IMR-90 (cell line): Measurements from ENCODE around the gene SSBP3. TPM values are rescaled to one million over a fixed set of nuclear protein-coding genes. Genes with fewer than 3 reads are reported as not detected.

ENCODE experiments used
- ATAC-seq: fragments of 200-7000 bp; cut with Tn5 transposase; 2 replicates; pipeline ENCODE4 v1.9.1; 2020; ENCODE audit warnings: low read depth, mild to moderate bottlenecking, moderate library complexity
- BruUV-seq: library from RNA; stranded (reverse); fragments of 400-500 nt; replicated peaks from 2 replicates; lab custom pipeline; 2021; lab: Mats Ljungman, UMichigan
- CTCF ChIA-PET: fragments of 300-600 bp; formaldehyde crosslinking; extraction: SDS; loops from one replicate; lab custom pipeline; 2021; ENCODE audit warnings: antibody characterized with exemption; lab: Yijun Ruan, JAX
- POLR2A ChIA-PET: fragments of 300-600 bp; sonication (Branson Sonifier 250); formaldehyde crosslinking; loops from one replicate; lab custom pipeline; 2022; ENCODE audit warnings: antibody characterized with exemption; ENCODE audit not compliant: unreplicated experiment; lab: Charles Lee
- DNase-seq: peaks from one replicate; pipeline ENCODE4 v3.0.0; 2013
- H2AFZ ChIP-seq: replicated peaks from 2 replicates; pipeline ENCODE3; 2013; ENCODE audit warnings: low read length, mild to moderate bottlenecking; ENCODE audit not compliant: poor library complexity
- H2AK5ac ChIP-seq: 2 replicates; pipeline ENCODE4 v1.6.1; 2013; ENCODE audit warnings: low read depth, low read length, inconsistent platforms
- H2AK9ac ChIP-seq: replicated peaks from 2 replicates; pipeline ENCODE3; 2013; ENCODE audit warnings: mild to moderate bottlenecking, low read depth, low read length, moderate library complexity; ENCODE audit not compliant: poor library complexity
- H2BK120ac ChIP-seq: 2 replicates; pipeline ENCODE4 v1.6.1; 2013; ENCODE audit warnings: low read depth, low read length, inconsistent platforms
- H2BK15ac ChIP-seq: 3 replicates; pipeline ENCODE4 v1.6.1; 2013; ENCODE audit warnings: low read depth, low read length, inconsistent platforms
- H2BK20ac ChIP-seq: 2 replicates; pipeline ENCODE4 v1.6.1; 2013; ENCODE audit warnings: low read depth, mild to moderate bottlenecking, inconsistent platforms, low read length, moderate library complexity
- H2BK5ac ChIP-seq: 2 replicates; pipeline ENCODE4 v1.6.1; 2013; ENCODE audit warnings: mild to moderate bottlenecking, low read depth, low read length, inconsistent platforms; ENCODE audit not compliant: poor library complexity, severe bottlenecking
- H3K14ac ChIP-seq: replicated peaks from 2 replicates; pipeline ENCODE4 v1.6.1; 2013; ENCODE audit warnings: low read depth, low read length, inconsistent platforms
- H3K18ac ChIP-seq: 2 replicates; pipeline ENCODE4 v1.6.1; 2013; ENCODE audit warnings: low read depth, low read length, control low read depth
- H3K23ac ChIP-seq: 2 replicates; pipeline ENCODE4 v1.6.1; 2013; ENCODE audit warnings: low read depth, low read length, inconsistent platforms
- H3K27ac ChIP-seq: 2 replicates; pipeline ENCODE4 v1.5.1; 2013; ENCODE audit warnings: mild to moderate bottlenecking, control low read depth, low read length; ENCODE audit not compliant: insufficient read depth
- H3K27me3 ChIP-seq: 2 replicates; pipeline ENCODE4 v1.6.1; 2013; ENCODE audit warnings: low read length; ENCODE audit not compliant: control insufficient read depth, insufficient read depth
- H3K36me3 ChIP-seq: 2 replicates; pipeline ENCODE4 v1.6.1; 2013; ENCODE audit warnings: low read length, mixed read lengths; ENCODE audit not compliant: control insufficient read depth, insufficient read depth
- H3K4ac ChIP-seq: 2 replicates; pipeline ENCODE4 v1.6.1; 2013; ENCODE audit warnings: low read depth, low read length, inconsistent platforms
- H3K4me1 ChIP-seq: 2 replicates; pipeline ENCODE4 v1.6.1; 2013; ENCODE audit warnings: low read length, mixed read lengths; ENCODE audit not compliant: control insufficient read depth, insufficient read depth
- H3K4me2 ChIP-seq: 2 replicates; pipeline ENCODE4 v1.6.1; 2013; ENCODE audit warnings: low read depth, mild to moderate bottlenecking, control low read depth, low read length, moderate library complexity
- H3K4me3 ChIP-seq: 2 replicates; pipeline ENCODE4 v1.5.1; 2013; ENCODE audit warnings: low read depth, mild to moderate bottlenecking, control low read depth, low read length, moderate library complexity; ENCODE audit not compliant: insufficient read depth
- H3K56ac ChIP-seq: 2 replicates; pipeline ENCODE4 v1.6.1; 2013; ENCODE audit warnings: low read length, inconsistent platforms; ENCODE audit not compliant: insufficient read depth; ENCODE audit errors: extremely low read depth
- H3K79me1 ChIP-seq, 2 experiments: 2 replicates each; pipeline ENCODE4 v1.6.1; 2013; ENCODE audit warnings: low read length in 2 of 2, inconsistent platforms in 1 of 2, low read depth in 1 of 2
- H3K9ac ChIP-seq: 2 replicates; pipeline ENCODE4 v1.6.1; 2013; ENCODE audit warnings: low read depth, low read length, control low read depth
- H3K9me1 ChIP-seq: 2 replicates; pipeline ENCODE4 v1.6.1; 2013; ENCODE audit warnings: low read length, inconsistent platforms; ENCODE audit not compliant: insufficient read depth
- H3K9me3 ChIP-seq: 2 replicates; pipeline ENCODE4 v1.6.1; 2013; ENCODE audit warnings: low read length; ENCODE audit not compliant: control insufficient read depth, insufficient read depth
- H4K20me1 ChIP-seq: 2 replicates; pipeline ENCODE4 v1.6.1; 2013; ENCODE audit warnings: low read length, inconsistent platforms; ENCODE audit not compliant: insufficient read depth
- H4K5ac ChIP-seq: 2 replicates; pipeline ENCODE4 v1.6.1; 2013; ENCODE audit warnings: mild to moderate bottlenecking, low read depth, low read length, control low read depth
- H4K8ac ChIP-seq, 2 experiments: 2 replicates each; pipeline ENCODE4 v1.6.1; 2013; ENCODE audit warnings: low read depth in 2 of 2, low read length in 2 of 2, control low read depth in 1 of 2, inconsistent platforms in 1 of 2
- H4K91ac ChIP-seq: 2 replicates; pipeline ENCODE4 v1.6.1; 2013; ENCODE audit warnings: low read depth, low read length, inconsistent platforms; ENCODE audit not compliant: insufficient read depth
- BHLHE40 ChIP-seq: fragments of 150-350 bp; IDR thresholded peaks from 2 replicates; pipeline ENCODE4 v1.6.1; 2016; ENCODE audit warnings: mild to moderate bottlenecking, low read depth, low read length
- CEBPB ChIP-seq: IDR thresholded peaks from 2 replicates; pipeline ENCODE4 v1.6.1; 2012; ENCODE audit warnings: low read depth, low read length, improper control_type of control experiment
- CHD1 ChIP-seq: IDR thresholded peaks from 2 replicates; pipeline ENCODE4 v1.6.1; 2012; ENCODE audit warnings: low read depth, low read length, improper control_type of control experiment
- CTCF ChIP-seq: conservative IDR thresholded peaks from 2 replicates; pipeline ENCODE4 v1.5.1; 2012; ENCODE audit warnings: mild to moderate bottlenecking, low read depth, low read length, improper control_type of control experiment
- ELK1 ChIP-seq: fragments of 150-350 bp; IDR thresholded peaks from 2 replicates; pipeline ENCODE4 v1.6.1; 2016; ENCODE audit warnings: low read depth, mild to moderate bottlenecking, low read length, moderate library complexity, borderline replicate concordance
- FOS ChIP-seq: fragments of 150-350 bp; IDR thresholded peaks from 2 replicates; pipeline ENCODE4 v1.6.1; 2016; ENCODE audit warnings: low read depth, low read length
- MAFK ChIP-seq: IDR thresholded peaks from 2 replicates; pipeline ENCODE4 v1.6.1; 2012; ENCODE audit warnings: low read depth, low read length, improper control_type of control experiment
- MAZ ChIP-seq: IDR thresholded peaks from 2 replicates; pipeline ENCODE4 v1.6.1; 2012; ENCODE audit warnings: low read depth, mild to moderate bottlenecking, low read length, improper control_type of control experiment, moderate library complexity, borderline replicate concordance
- MXI1 ChIP-seq: IDR thresholded peaks from 2 replicates; pipeline ENCODE4 v1.6.1; 2012; ENCODE audit warnings: low read depth, mild to moderate bottlenecking, low read length, moderate library complexity, borderline replicate concordance
- NFE2L2 ChIP-seq: fragments of 150-350 bp; IDR thresholded peaks from 2 replicates; pipeline ENCODE4 v1.6.1; 2016; ENCODE audit warnings: low read depth, mild to moderate bottlenecking, low read length
- POLR2A ChIP-seq: IDR thresholded peaks from 2 replicates; pipeline ENCODE4 v1.6.1; 2012; ENCODE audit warnings: mild to moderate bottlenecking, low read depth, low read length
- RAD21 ChIP-seq: IDR thresholded peaks from 2 replicates; pipeline ENCODE4 v1.6.1; 2012; ENCODE audit warnings: low read length, improper control_type of control experiment
- RCOR1 ChIP-seq: IDR thresholded peaks from 2 replicates; pipeline ENCODE4 v1.6.1; 2012; ENCODE audit warnings: mild to moderate bottlenecking, low read length, improper control_type of control experiment; ENCODE audit not compliant: insufficient replicate concordance
- RFX5 ChIP-seq: IDR thresholded peaks from 2 replicates; pipeline ENCODE4 v1.8.0; 2012; ENCODE audit warnings: low read depth, mild to moderate bottlenecking, low read length, moderate library complexity
- SMC3 ChIP-seq: fragments of 150-350 bp; IDR thresholded peaks from 2 replicates; pipeline ENCODE4 v1.6.1; 2016; ENCODE audit warnings: low read depth, mild to moderate bottlenecking, antibody characterized with exemption, low read length, moderate library complexity
- USF2 ChIP-seq: fragments of 150-350 bp; IDR thresholded peaks from 2 replicates; pipeline ENCODE4 v1.6.1; 2017; ENCODE audit warnings: mild to moderate bottlenecking, antibody characterized with exemption, low read length, low read depth
- whole genome bisulfite sequencing, 2 experiments: methylation state at CpG; one replicate each; pipeline versions ENCODE4 v1.1.5 to v1.1.7; 2013; ENCODE audit warnings: missing lambda C conversion rate in 2 of 2; ENCODE audit not compliant: insufficient read length in 1 of 2; ENCODE audit errors: extremely low coverage in 2 of 2; 5-methylcytosine and 5-hydroxymethylcytosine counted together
- dilution Hi-C: fragments of 300-500 bp; cut with HindIII; formaldehyde crosslinking; loops from one replicate; pipeline ENCODE4 v1.14.3; 2018; ENCODE audit warnings: low sequenced_read_pairs; ENCODE audit not compliant: unreplicated experiment
- in situ Hi-C: fragments of 300-500 bp; cut with MboI; formaldehyde crosslinking; loops from 3 replicates; pipeline ENCODE4 v1.14.3; 2019; ENCODE audit warnings: low sequenced_read_pairs, inconsistent platforms, mixed read lengths
- intact Hi-C: fragments of 100-400 bp; cut with micrococcal nuclease; formaldehyde crosslinking; loops from 2 replicates; pipeline ENCODE4 v1.10.0; 2022
- polyA plus RNA-seq, 3 experiments: library from polyadenylated mRNA; depleted of rRNA; stranded (reverse); fragments of >200 nt; gene quantifications; 2 replicates each; pipeline ENCODE4 v1.2.3, GENCODE V29; 2012; ENCODE audit warnings: low replicate concordance in 1 of 3
- total RNA-seq: library from RNA; depleted of rRNA; stranded (reverse); fragments of >200 nt; gene quantifications from 2 replicates; pipeline ENCODE4 v1.2.3, GENCODE V29; 2012

Gene SSBP3
- total and polyA plus RNA-seq, 2 of the 4 experiments (the other 2 are of a cell fraction) = 10.9 to 39.6 TPM

GRCh38 chr1:54305906-54306514 lies 100.2 kb downstream of the SSBP3 start:
- no TSS peak for BruUV-seq
- no peak overlapping the region for H2AK5ac ChIP-seq
- H2BK5ac ChIP-seq = no peak overlapping the region
- no peak overlapping the region for H3K4me2 ChIP-seq
- no peaks in the 10 kb centered on the region for H3K9me3 ChIP-seq
- no peak overlapping the region for H2BK20ac ChIP-seq
- DNase-seq (no peak), ATAC-seq (peak; percentile 21; the same call in 1 of the 2 replicates)
- H3K23ac ChIP-seq = no peak overlapping the region
- 75% methylated on average over 1 of the region's 7 CpGs; no CpG with 5 or more reads in 1 of the 2 experiments for WGBS, 2 experiments
- H2AFZ ChIP-seq = no peak overlapping the region
- no peak overlapping the region for H3K14ac ChIP-seq
- TF ChIP-seq MAZ = no peak
- no peak for TF ChIP-seq NFE2L2
- TF ChIP-seq CHD1 = no peak
- no peak for TF ChIP-seq RFX5
- no peak for TF ChIP-seq CTCF
- TF ChIP-seq FOS = no peak
- no peak for TF ChIP-seq CEBPB
- no peak for TF ChIP-seq RAD21
- no peak for TF ChIP-seq MXI1
- no peak for TF ChIP-seq POLR2A
- TF ChIP-seq ELK1 = no peak
- TF ChIP-seq RCOR1 = no peak
- TF ChIP-seq USF2 = no peak
- no peak for TF ChIP-seq SMC3
- TF ChIP-seq BHLHE40 = no peak
- no peak for TF ChIP-seq MAFK
- peaks cover 35% of the 10 kb centered on the region for H3K9me1 ChIP-seq
- no peak overlapping the region; the same call in 2 of the 3 replicates for H2BK15ac ChIP-seq
- ChIA-PET POLR2A (no interaction called here), CTCF (no interaction called here)
- no peak overlapping the region for H3K18ac ChIP-seq
- no peak overlapping the region for H3K9ac ChIP-seq
- H2BK120ac ChIP-seq = no peak overlapping the region
- no peak overlapping the region for H3K27ac ChIP-seq
- in situ Hi-C loops = no loop called here
- H3K4me3 ChIP-seq = no peak overlapping the region
- H3K4me1 ChIP-seq = peaks cover 2% of the 10 kb centered on the region
- no peak overlapping the region for H4K8ac ChIP-seq
- H4K20me1 ChIP-seq = peaks cover 49% of the 10 kb centered on the region
- no peak overlapping the region for H3K4ac ChIP-seq
- H2AK9ac ChIP-seq = no peak overlapping the region
- no peak overlapping the region for H4K5ac ChIP-seq
- no peaks in the 10 kb centered on the region; the same call in 1 of the 2 replicates for H3K36me3 ChIP-seq
- H3K27me3 ChIP-seq = no peaks in the 10 kb centered on the region
- no peak overlapping the region for H4K91ac ChIP-seq
- intact Hi-C loops = no loop called here
- dilution Hi-C loops = no loop called here
- peaks cover 40 to 91% of the 10 kb centered on the region in 2 experiments for H3K79me1 ChIP-seq
- no peak overlapping the region for H3K56ac ChIP-seq
